IMR-90 (cell line): ENCODE data around the gene COQ8A. TPM values are rescaled to one million over a fixed set of nuclear protein-coding genes. Genes with fewer than 3 reads are reported as not detected.

ENCODE experiments used
- ATAC-seq: fragments of 200-7000 bp; cut with Tn5 transposase; 2 replicates; pipeline ENCODE4 v1.9.1; 2020; ENCODE audit warnings: low read depth, mild to moderate bottlenecking, moderate library complexity
- BruUV-seq: library from RNA; stranded (reverse); fragments of 400-500 nt; replicated peaks from 2 replicates; lab custom pipeline; 2021; lab: Mats Ljungman, UMichigan
- CTCF ChIA-PET: fragments of 300-600 bp; formaldehyde crosslinking; extraction: SDS; loops from one replicate; lab custom pipeline; 2021; ENCODE audit warnings: antibody characterized with exemption; lab: Yijun Ruan, JAX
- POLR2A ChIA-PET: fragments of 300-600 bp; sonication (Branson Sonifier 250); formaldehyde crosslinking; loops from one replicate; lab custom pipeline; 2022; ENCODE audit warnings: antibody characterized with exemption; ENCODE audit not compliant: unreplicated experiment; lab: Charles Lee
- DNase-seq: peaks from one replicate; pipeline ENCODE4 v3.0.0; 2013
- H2AFZ ChIP-seq: replicated peaks from 2 replicates; pipeline ENCODE3; 2013; ENCODE audit warnings: low read length, mild to moderate bottlenecking; ENCODE audit not compliant: poor library complexity
- H2AK5ac ChIP-seq: 2 replicates; pipeline ENCODE4 v1.6.1; 2013; ENCODE audit warnings: low read depth, low read length, inconsistent platforms
- H2AK9ac ChIP-seq: replicated peaks from 2 replicates; pipeline ENCODE3; 2013; ENCODE audit warnings: mild to moderate bottlenecking, low read depth, low read length, moderate library complexity; ENCODE audit not compliant: poor library complexity
- H2BK120ac ChIP-seq: 2 replicates; pipeline ENCODE4 v1.6.1; 2013; ENCODE audit warnings: low read depth, low read length, inconsistent platforms
- H2BK15ac ChIP-seq: 3 replicates; pipeline ENCODE4 v1.6.1; 2013; ENCODE audit warnings: low read depth, low read length, inconsistent platforms
- H2BK20ac ChIP-seq: 2 replicates; pipeline ENCODE4 v1.6.1; 2013; ENCODE audit warnings: low read depth, mild to moderate bottlenecking, inconsistent platforms, low read length, moderate library complexity
- H2BK5ac ChIP-seq: 2 replicates; pipeline ENCODE4 v1.6.1; 2013; ENCODE audit warnings: mild to moderate bottlenecking, low read depth, low read length, inconsistent platforms; ENCODE audit not compliant: poor library complexity, severe bottlenecking
- H3K14ac ChIP-seq: replicated peaks from 2 replicates; pipeline ENCODE4 v1.6.1; 2013; ENCODE audit warnings: low read depth, low read length, inconsistent platforms
- H3K18ac ChIP-seq: 2 replicates; pipeline ENCODE4 v1.6.1; 2013; ENCODE audit warnings: low read depth, low read length, control low read depth
- H3K23ac ChIP-seq: 2 replicates; pipeline ENCODE4 v1.6.1; 2013; ENCODE audit warnings: low read depth, low read length, inconsistent platforms
- H3K27ac ChIP-seq: 2 replicates; pipeline ENCODE4 v1.5.1; 2013; ENCODE audit warnings: mild to moderate bottlenecking, control low read depth, low read length; ENCODE audit not compliant: insufficient read depth
- H3K27me3 ChIP-seq: 2 replicates; pipeline ENCODE4 v1.6.1; 2013; ENCODE audit warnings: low read length; ENCODE audit not compliant: control insufficient read depth, insufficient read depth
- H3K36me3 ChIP-seq: 2 replicates; pipeline ENCODE4 v1.6.1; 2013; ENCODE audit warnings: low read length, mixed read lengths; ENCODE audit not compliant: control insufficient read depth, insufficient read depth
- H3K4ac ChIP-seq: 2 replicates; pipeline ENCODE4 v1.6.1; 2013; ENCODE audit warnings: low read depth, low read length, inconsistent platforms
- H3K4me1 ChIP-seq: 2 replicates; pipeline ENCODE4 v1.6.1; 2013; ENCODE audit warnings: low read length, mixed read lengths; ENCODE audit not compliant: control insufficient read depth, insufficient read depth
- H3K4me2 ChIP-seq: 2 replicates; pipeline ENCODE4 v1.6.1; 2013; ENCODE audit warnings: low read depth, mild to moderate bottlenecking, control low read depth, low read length, moderate library complexity
- H3K4me3 ChIP-seq: 2 replicates; pipeline ENCODE4 v1.5.1; 2013; ENCODE audit warnings: low read depth, mild to moderate bottlenecking, control low read depth, low read length, moderate library complexity; ENCODE audit not compliant: insufficient read depth
- H3K56ac ChIP-seq: 2 replicates; pipeline ENCODE4 v1.6.1; 2013; ENCODE audit warnings: low read length, inconsistent platforms; ENCODE audit not compliant: insufficient read depth; ENCODE audit errors: extremely low read depth
- H3K79me1 ChIP-seq, 2 experiments: 2 replicates each; pipeline ENCODE4 v1.6.1; 2013; ENCODE audit warnings: low read length in 2 of 2, inconsistent platforms in 1 of 2, low read depth in 1 of 2
- H3K9ac ChIP-seq: 2 replicates; pipeline ENCODE4 v1.6.1; 2013; ENCODE audit warnings: low read depth, low read length, control low read depth
- H3K9me1 ChIP-seq: 2 replicates; pipeline ENCODE4 v1.6.1; 2013; ENCODE audit warnings: low read length, inconsistent platforms; ENCODE audit not compliant: insufficient read depth
- H3K9me3 ChIP-seq: 2 replicates; pipeline ENCODE4 v1.6.1; 2013; ENCODE audit warnings: low read length; ENCODE audit not compliant: control insufficient read depth, insufficient read depth
- H4K20me1 ChIP-seq: 2 replicates; pipeline ENCODE4 v1.6.1; 2013; ENCODE audit warnings: low read length, inconsistent platforms; ENCODE audit not compliant: insufficient read depth
- H4K5ac ChIP-seq: 2 replicates; pipeline ENCODE4 v1.6.1; 2013; ENCODE audit warnings: mild to moderate bottlenecking, low read depth, low read length, control low read depth
- H4K8ac ChIP-seq, 2 experiments: 2 replicates each; pipeline ENCODE4 v1.6.1; 2013; ENCODE audit warnings: low read depth in 2 of 2, low read length in 2 of 2, control low read depth in 1 of 2, inconsistent platforms in 1 of 2
- H4K91ac ChIP-seq: 2 replicates; pipeline ENCODE4 v1.6.1; 2013; ENCODE audit warnings: low read depth, low read length, inconsistent platforms; ENCODE audit not compliant: insufficient read depth
- CHD1 ChIP-seq: IDR thresholded peaks from 2 replicates; pipeline ENCODE4 v1.6.1; 2012; ENCODE audit warnings: low read depth, low read length, improper control_type of control experiment
- MAFK ChIP-seq: IDR thresholded peaks from 2 replicates; pipeline ENCODE4 v1.6.1; 2012; ENCODE audit warnings: low read depth, low read length, improper control_type of control experiment
- WGBS, 2 experiments: methylation state at CpG; one replicate each; pipeline versions ENCODE4 v1.1.5 to v1.1.7; 2013; ENCODE audit warnings: missing lambda C conversion rate in 2 of 2; ENCODE audit not compliant: insufficient read length in 1 of 2; ENCODE audit errors: extremely low coverage in 2 of 2; 5-methylcytosine and 5-hydroxymethylcytosine counted together
- dilution Hi-C: fragments of 300-500 bp; cut with HindIII; formaldehyde crosslinking; loops from one replicate; pipeline ENCODE4 v1.14.3; 2018; ENCODE audit warnings: low sequenced_read_pairs; ENCODE audit not compliant: unreplicated experiment
- in situ Hi-C: fragments of 300-500 bp; cut with MboI; formaldehyde crosslinking; loops from 3 replicates; pipeline ENCODE4 v1.14.3; 2019; ENCODE audit warnings: low sequenced_read_pairs, inconsistent platforms, mixed read lengths
- intact Hi-C: fragments of 100-400 bp; cut with micrococcal nuclease; formaldehyde crosslinking; loops from 2 replicates; pipeline ENCODE4 v1.10.0; 2022
- polyA plus RNA-seq, 3 experiments: library from polyadenylated mRNA; depleted of rRNA; stranded (reverse); fragments of >200 nt; gene quantifications; 2 replicates each; pipeline ENCODE4 v1.2.3, GENCODE V29; 2012; ENCODE audit warnings: low replicate concordance in 1 of 3
- total RNA-seq: library from RNA; depleted of rRNA; stranded (reverse); fragments of >200 nt; gene quantifications from 2 replicates; pipeline ENCODE4 v1.2.3, GENCODE V29; 2012
- TF ChIP-seq, protein P1 (sequence below): fragments of 150-350 bp; IDR thresholded peaks from 2 replicates; pipeline ENCODE4 v1.6.1; 2016; ENCODE audit warnings: low read depth, mild to moderate bottlenecking, low read length, moderate library complexity, borderline replicate concordance

COQ8A gene
- total and polyA plus RNA-seq, 2 of the 4 experiments (the other 2 are of a cell fraction): 3.8 to 6.1 TPM

DNA sequence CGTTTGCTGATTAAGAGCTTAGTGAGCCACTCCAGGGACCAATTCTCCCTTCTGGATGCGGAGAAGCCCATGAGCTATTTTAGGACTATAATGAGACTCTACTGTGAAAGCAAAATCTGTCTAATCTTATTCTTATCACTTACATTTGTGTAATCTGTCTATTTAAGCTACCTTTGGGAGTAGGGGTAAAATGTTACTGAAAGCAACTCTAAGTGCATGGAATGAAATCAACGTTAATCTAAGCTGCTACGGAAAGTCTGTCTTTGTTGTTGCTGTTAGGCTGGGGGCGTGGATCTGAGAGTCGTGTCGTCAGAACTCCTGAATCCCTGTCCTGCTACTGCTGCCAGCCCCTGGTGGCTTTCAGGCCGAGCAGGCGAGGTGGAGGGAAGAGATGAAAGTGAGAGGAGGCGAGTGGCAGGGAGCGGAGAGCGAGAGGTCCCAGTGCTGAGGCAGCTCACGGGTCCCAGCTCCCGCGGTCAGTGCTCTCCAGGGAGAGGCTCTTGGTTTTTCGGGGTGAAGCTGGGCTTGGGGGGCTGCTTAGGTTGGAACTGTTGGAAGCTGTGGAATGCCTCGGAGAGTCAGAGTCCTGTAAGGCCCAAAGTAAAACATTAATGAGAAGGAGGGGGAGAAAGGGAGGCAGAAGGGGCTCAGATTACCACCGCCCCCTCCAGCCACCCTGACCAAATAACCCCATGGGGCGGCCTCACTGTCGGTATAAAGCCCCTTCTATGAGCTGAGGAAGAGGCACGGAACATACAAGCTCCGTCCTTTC lies 53.9 kb downstream of the COQ8A start:
- Histone ChIP-seq H2BK120ac (no peak overlapping the region), H3K79me1 (no peaks in the 10 kb centered on the region), H2BK5ac (no peak overlapping the region), H2AK9ac (no peak overlapping the region), H3K23ac (no peak overlapping the region), H3K9me3 (no peaks in the 10 kb centered on the region), H3K27me3 (no peaks in the 10 kb centered on the region), H3K27ac (no peak overlapping the region), H3K9ac (no peak overlapping the region), H3K14ac (no peak overlapping the region), H3K4me3 (no peak overlapping the region), H4K20me1 (no peaks in the 10 kb centered on the region), H4K8ac (no peak overlapping the region), H4K5ac (no peak overlapping the region), H2AK5ac (no peak overlapping the region), H3K18ac (no peak overlapping the region), H2AFZ (no peak overlapping the region), H3K4ac (no peak overlapping the region), H3K4me1 (no peaks in the 10 kb centered on the region; the same call in 1 of the 2 replicates), H3K56ac (no peak overlapping the region), H3K4me2 (no peak overlapping the region), H2BK20ac (no peak overlapping the region), H3K36me3 (peaks cover 23% of the 10 kb centered on the region), H4K91ac (no peak overlapping the region), H3K9me1 (no peaks in the 10 kb centered on the region; the same call in 1 of the 2 replicates), H2BK15ac (no peak overlapping the region)
- no TSS peak for BruUV-seq
- WGBS, 2 experiments: 78% methylated on average over 8 of the region's 22 CpGs; no CpG with 5 or more reads in 1 of the 2 experiments
- DNase-seq (no peak), ATAC-seq (no peak)
- in situ Hi-C loops (no loop called here), intact Hi-C loops (loop anchor here (5.0 kb wide), 1 partner anchor 443 kb away; no protein-coding TSS in a partner anchor), dilution Hi-C loops (no loop called here)
- POLR2A ChIA-PET: no interaction called here
- CTCF ChIA-PET: no interaction called here
- no peak for TF ChIP-seq MAFK
- TF ChIP-seq, protein P1, sequence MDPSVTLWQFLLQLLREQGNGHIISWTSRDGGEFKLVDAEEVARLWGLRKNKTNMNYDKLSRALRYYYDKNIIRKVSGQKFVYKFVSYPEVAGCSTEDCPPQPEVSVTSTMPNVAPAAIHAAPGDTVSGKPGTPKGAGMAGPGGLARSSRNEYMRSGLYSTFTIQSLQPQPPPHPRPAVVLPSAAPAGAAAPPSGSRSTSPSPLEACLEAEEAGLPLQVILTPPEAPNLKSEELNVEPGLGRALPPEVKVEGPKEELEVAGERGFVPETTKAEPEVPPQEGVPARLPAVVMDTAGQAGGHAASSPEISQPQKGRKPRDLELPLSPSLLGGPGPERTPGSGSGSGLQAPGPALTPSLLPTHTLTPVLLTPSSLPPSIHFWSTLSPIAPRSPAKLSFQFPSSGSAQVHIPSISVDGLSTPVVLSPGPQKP: no peak
- no peak for TF ChIP-seq CHD1
